Mucosa of stomach (tissue), 1 donor: Measurements from ENCODE around the gene ACTR1A.
"Not testable (repeated sequence)": the region's sequence is repeated elsewhere in the genome, so short reads cannot be mapped to it uniquely, and the experiment has no call there.

ENCODE experiments used
- H3K27me3 ChIP-seq: one replicate; pipeline ENCODE4 v1.7.0; 2013; ENCODE audit warnings: mild to moderate bottlenecking, low read length; ENCODE audit not compliant: control insufficient read depth, insufficient read depth
- H3K36me3 ChIP-seq: one replicate; pipeline ENCODE4 v1.7.0; 2013; ENCODE audit warnings: low read length; ENCODE audit not compliant: control insufficient read depth, insufficient read depth
- H3K4me1 ChIP-seq: one replicate; pipeline ENCODE4 v1.7.0; 2013; ENCODE audit warnings: mild to moderate bottlenecking, low read length; ENCODE audit not compliant: control insufficient read depth, insufficient read depth
- H3K4me3 ChIP-seq: one replicate; pipeline ENCODE4 v1.7.0; 2013; ENCODE audit warnings: low read length
- H3K9ac ChIP-seq: one replicate; pipeline ENCODE4 v1.7.0; 2013; ENCODE audit warnings: mild to moderate bottlenecking, low read length, moderate library complexity
- H3K9me3 ChIP-seq: one replicate; pipeline ENCODE4 v1.7.0; 2013; ENCODE audit warnings: mild to moderate bottlenecking, low read length, moderate library complexity; ENCODE audit not compliant: control insufficient read depth
- donor health status: Pancreatic carcinoma.

The ACTR1A gene

GRCh38 chr10:102457591-102458150 lies 44.8 kb downstream of the ACTR1A start:
- H3K9me3 ChIP-seq: no peaks in the 10 kb centered on the region
- H3K27me3 ChIP-seq: no peaks in the 10 kb centered on the region
- H3K9ac ChIP-seq: no peak overlapping the region
- peaks cover 3% of the 10 kb centered on the region for H3K36me3 ChIP-seq
- peaks cover 23% of the 10 kb centered on the region for H3K4me1 ChIP-seq
- no peak overlapping the region for H3K4me3 ChIP-seq

GRCh38 chr10:102455893-102456471 lies 46.5 kb downstream of the ACTR1A start:
- H3K9me3 ChIP-seq: no peaks in the 10 kb centered on the region
- no peak overlapping the region for H3K9ac ChIP-seq
- peaks cover 17% of the 10 kb centered on the region for H3K4me1 ChIP-seq
- H3K36me3 ChIP-seq: peaks cover 5% of the 10 kb centered on the region
- no peaks in the 10 kb centered on the region for H3K27me3 ChIP-seq
- no peak overlapping the region for H3K4me3 ChIP-seq

GRCh38 chr10:102454662-102455487 lies 47.6 kb downstream of the ACTR1A start:
- not testable (repeated sequence) for H3K9me3 ChIP-seq, H3K27me3 ChIP-seq, H3K9ac ChIP-seq, H3K4me3 ChIP-seq, H3K36me3 ChIP-seq
- H3K4me1 ChIP-seq: peaks cover 14% of the 10 kb centered on the region

GRCh38 chr10:102453502-102453901 lies 49.0 kb downstream of the ACTR1A start:
- peaks cover 14% of the 10 kb centered on the region for H3K4me1 ChIP-seq
- no peak overlapping the region for H3K4me3 ChIP-seq
- no peak overlapping the region for H3K9ac ChIP-seq
- peaks cover 5% of the 10 kb centered on the region for H3K36me3 ChIP-seq
- no peaks in the 10 kb centered on the region for H3K27me3 ChIP-seq
- H3K9me3 ChIP-seq: no peaks in the 10 kb centered on the region

GRCh38 chr10:102452672-102453340 lies 49.7 kb downstream of the ACTR1A start:
- Histone ChIP-seq H3K36me3 (peaks cover 5% of the 10 kb centered on the region), H3K4me1 (peaks cover 14% of the 10 kb centered on the region), H3K4me3 (no peak overlapping the region), H3K9ac (no peak overlapping the region), H3K9me3 (no peaks in the 10 kb centered on the region), H3K27me3 (no peaks in the 10 kb centered on the region)

- peak within 1 kb of the TSS; percentile 82 for H3K4me3 ChIP-seq
- peaks cover 14% of the 10 kb centered on the region for H3K4me1 ChIP-seq
- H3K36me3 ChIP-seq: peaks cover 5% of the 10 kb centered on the region
- no peaks in the 10 kb centered on the region for H3K9me3 ChIP-seq
- peak within 1 kb of the TSS; percentile 62 for H3K9ac ChIP-seq
- H3K27me3 ChIP-seq: no peaks in the 10 kb centered on the region
Measured at GRCh38 chr10:102451105-102451969, 51.2 kb downstream of the ACTR1A start, which contains the start of gene C10orf95. Gene C10orf95 (minus strand): TSS chr10:102451543. CDS start chr10:102451093, 450 bp downstream.

- no peaks in the 10 kb centered on the region for H3K27me3 ChIP-seq
- peak overlapping the region; percentile 82 for H3K4me3 ChIP-seq
- no peaks in the 10 kb centered on the region for H3K9me3 ChIP-seq
- H3K36me3 ChIP-seq: peaks cover 5% of the 10 kb centered on the region
- peak overlapping the region; percentile 82 for H3K9ac ChIP-seq
- H3K4me1 ChIP-seq: peaks cover 14% of the 10 kb centered on the region
Measured at GRCh38 chr10:102450374-102451104, 52.0 kb downstream of the ACTR1A start.

- H3K27me3 ChIP-seq: no peaks in the 10 kb centered on the region
- H3K9ac ChIP-seq: peak overlapping the region; percentile 82
- peak overlapping the region; percentile 82 for H3K4me3 ChIP-seq
- no peaks in the 10 kb centered on the region for H3K9me3 ChIP-seq
- H3K36me3 ChIP-seq: peaks cover 5% of the 10 kb centered on the region
- H3K4me1 ChIP-seq: peaks cover 14% of the 10 kb centered on the region
Measured at GRCh38 chr10:102450124-102450373, 52.5 kb downstream of the ACTR1A start.

- Histone ChIP-seq H3K4me3 (peak overlapping the region; percentile 82), H3K36me3 (peaks cover 5% of the 10 kb centered on the region), H3K9me3 (no peaks in the 10 kb centered on the region), H3K4me1 (peaks cover 14% of the 10 kb centered on the region), H3K9ac (peak overlapping the region; percentile 82), H3K27me3 (no peaks in the 10 kb centered on the region)
Measured at GRCh38 chr10:102449321-102450123, 53.0 kb downstream of the ACTR1A start.

- H3K9ac ChIP-seq: no peak overlapping the region
- H3K4me1 ChIP-seq: no peaks in the 10 kb centered on the region
- no peaks in the 10 kb centered on the region for H3K36me3 ChIP-seq
- H3K9me3 ChIP-seq: no peaks in the 10 kb centered on the region
- H3K4me3 ChIP-seq: no peak overlapping the region
- no peaks in the 10 kb centered on the region for H3K27me3 ChIP-seq
Measured at GRCh38 chr10:102444851-102445250, 57.7 kb downstream of the ACTR1A start.
